Activated T-cell treated with anti-CD3 and anti-CD28 coated beads, Interleukin-2, amount 50 U/mL, for 72 hours (primary cell): Measurements from ENCODE around the gene SOCS3. TPM values are rescaled to one million over a fixed set of nuclear protein-coding genes. Genes with fewer than 3 reads are reported as not detected.
A peak's percentile ranks its signal among the peaks of the same experiment; 100 is the strongest.

Experiments
- ATAC-seq, 2 donors: fragments of 150-1000 bp; cut with Tn5 transposase; replicated peaks in 1 of 2; 2 replicates each; pipeline ENCODE4 v1.10.0; 2021; ENCODE audit warnings: moderate library complexity in 2 of 2, mild to moderate bottlenecking in 1 of 2
- DNase-seq, 2 donors: peaks; one replicate each; pipeline ENCODE4 v3.0.0; 2021 to 2022; ENCODE audit warnings: mixed read lengths in 1 of 2
- H3K27ac Mint-ChIP-seq: one replicate; pipeline ENCODE4 v1.8.0; 2022; ENCODE audit warnings: mild to moderate bottlenecking, moderate library complexity, mixed read lengths
- H3K27me3 Mint-ChIP-seq: one replicate; pipeline ENCODE4 v1.8.0; 2022; ENCODE audit warnings: low read depth, mixed read lengths
- H3K36me3 Mint-ChIP-seq, 2 donors: one replicate each; pipeline ENCODE4 v1.8.0; 2022; ENCODE audit warnings: mixed read lengths in 2 of 2, mild to moderate bottlenecking in 1 of 2; ENCODE audit not compliant: insufficient read depth in 2 of 2
- H3K4me1 Mint-ChIP-seq: one replicate; pipeline ENCODE4 v1.8.0; 2022; ENCODE audit warnings: low read depth, mixed read lengths
- H3K4me3 Mint-ChIP-seq, 2 donors: one replicate each; pipeline ENCODE4 v1.8.0; 2022; ENCODE audit warnings: mild to moderate bottlenecking in 2 of 2, mixed read lengths in 2 of 2, moderate library complexity in 2 of 2
- H3K9me3 Mint-ChIP-seq, 2 donors: one replicate each; pipeline ENCODE4 v1.8.0; 2022; ENCODE audit warnings: mixed read lengths in 2 of 2
- total RNA-seq, 2 donors: library from RNA; stranded (reverse); gene quantifications; one replicate each; pipeline ENCODE4 v1.2.3, GENCODE V29; 2022

The SOCS3 gene
- total RNA-seq, 2 donors from 2014 or later = 164 to 212 TPM

- peaks cover 89% of the 10 kb centered on the region for H3K4me1 Mint-ChIP-seq
- H3K4me3 Mint-ChIP-seq = no peak overlapping the region
- H3K36me3 Mint-ChIP-seq = no peaks in the 10 kb centered on the region
- DNase-seq = no peak
- H3K27ac Mint-ChIP-seq = no peak overlapping the region
- no peaks in the 10 kb centered on the region for H3K9me3 Mint-ChIP-seq
- H3K27me3 Mint-ChIP-seq = no peaks in the 10 kb centered on the region
- ATAC-seq = no peak
Observed at GRCh38 chr17:78347453-78347852, 12.4 kb downstream of the SOCS3 start.

- no peak for ATAC-seq
- Mint-ChIP-seq H3K36me3 (no peaks in the 10 kb centered on the region), H3K27ac (peak overlapping the region; percentile 33), H3K27me3 (no peaks in the 10 kb centered on the region), H3K4me1 (peaks cover 82% of the 10 kb centered on the region), H3K4me3 (no peak overlapping the region), H3K9me3 (no peaks in the 10 kb centered on the region)
- DNase-seq = no peak
Observed at GRCh38 chr17:78346605-78347250, 13.1 kb downstream of the SOCS3 start.

DNA sequence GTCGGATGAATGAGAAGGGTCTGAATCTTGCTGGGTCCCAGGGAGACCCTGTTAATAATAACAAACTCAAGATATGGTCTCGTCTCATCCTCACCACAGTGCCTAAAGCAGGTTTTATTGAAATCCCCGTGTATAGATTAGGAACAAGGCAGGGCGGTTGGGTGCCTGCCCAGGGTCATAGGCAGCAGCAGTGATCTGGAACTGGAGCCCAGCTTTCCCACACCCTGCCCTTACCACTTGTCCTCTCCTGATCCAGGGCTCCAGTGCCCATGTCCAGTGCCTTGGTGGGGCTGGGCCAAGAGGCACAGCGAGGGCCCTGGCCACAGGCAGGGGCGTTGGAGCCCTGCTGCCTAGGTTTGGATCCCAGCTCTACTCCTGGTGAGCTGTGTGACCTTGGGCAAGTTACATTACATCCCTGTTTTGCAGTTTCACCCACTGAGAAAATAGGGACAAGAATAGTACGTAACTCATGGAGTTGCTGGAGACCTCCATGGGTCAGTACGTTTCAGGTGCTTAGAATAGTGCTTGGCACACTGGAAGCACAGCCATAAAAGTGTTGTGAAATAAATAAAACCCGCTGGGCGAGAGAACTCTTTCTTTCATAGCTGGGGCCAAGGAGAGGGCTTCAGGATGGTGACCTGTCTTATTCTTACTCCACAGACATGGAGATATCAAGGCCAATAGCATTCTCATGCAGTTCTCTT, 13.9 kb downstream of the SOCS3 start:
- no peak overlapping the region for H3K27ac Mint-ChIP-seq
- no peaks in the 10 kb centered on the region for H3K27me3 Mint-ChIP-seq
- ATAC-seq (no peak), DNase-seq (no peak)
- H3K9me3 Mint-ChIP-seq = no peaks in the 10 kb centered on the region
- H3K4me3 Mint-ChIP-seq = no peak overlapping the region
- H3K4me1 Mint-ChIP-seq = peaks cover 81% of the 10 kb centered on the region
- H3K36me3 Mint-ChIP-seq = no peaks in the 10 kb centered on the region

GRCh38 chr17:78345172-78345571, 14.7 kb downstream of the SOCS3 start:
- no peak for DNase-seq
- H3K36me3 Mint-ChIP-seq = no peaks in the 10 kb centered on the region
- H3K4me1 Mint-ChIP-seq = peaks cover 81% of the 10 kb centered on the region
- H3K27me3 Mint-ChIP-seq = no peaks in the 10 kb centered on the region
- no peak overlapping the region for H3K4me3 Mint-ChIP-seq
- ATAC-seq = no peak
- peak overlapping the region; percentile 2 for H3K27ac Mint-ChIP-seq
- no peaks in the 10 kb centered on the region for H3K9me3 Mint-ChIP-seq

- H3K36me3 Mint-ChIP-seq = no peaks in the 10 kb centered on the region
- no peak overlapping the region for H3K27ac Mint-ChIP-seq
- no peaks in the 10 kb centered on the region for H3K27me3 Mint-ChIP-seq
- no peak for ATAC-seq
- no peaks in the 10 kb centered on the region for H3K9me3 Mint-ChIP-seq
- no peak for DNase-seq
- peak overlapping the region; percentile 60 to 63 for H3K4me3 Mint-ChIP-seq
- H3K4me1 Mint-ChIP-seq = peaks cover 81% of the 10 kb centered on the region
Observed at GRCh38 chr17:78344666-78345065, 15.2 kb downstream of the SOCS3 start.

GRCh38 chr17:78343543-78344201, 16.2 kb downstream of the SOCS3 start:
- Mint-ChIP-seq H3K4me3 (peak overlapping the region; percentile 82 to 89), H3K27ac (peak overlapping the region; percentile 79), H3K9me3 (no peaks in the 10 kb centered on the region), H3K36me3 (no peaks in the 10 kb centered on the region), H3K27me3 (no peaks in the 10 kb centered on the region), H3K4me1 (peaks cover 79% of the 10 kb centered on the region)
- ATAC-seq (peak; percentile 74 to 79), DNase-seq (peak; percentile 79 to 81)

GRCh38 chr17:78343187-78343542, 16.7 kb downstream of the SOCS3 start:
- Mint-ChIP-seq H3K4me1 (peaks cover 76% of the 10 kb centered on the region), H3K9me3 (no peaks in the 10 kb centered on the region), H3K4me3 (peak overlapping the region; percentile 82 to 89), H3K27me3 (no peaks in the 10 kb centered on the region), H3K27ac (peak overlapping the region; percentile 79), H3K36me3 (no peaks in the 10 kb centered on the region)
- ATAC-seq = peak; percentile 20 to 41
- peak; percentile 28 to 48 for DNase-seq

DNA sequence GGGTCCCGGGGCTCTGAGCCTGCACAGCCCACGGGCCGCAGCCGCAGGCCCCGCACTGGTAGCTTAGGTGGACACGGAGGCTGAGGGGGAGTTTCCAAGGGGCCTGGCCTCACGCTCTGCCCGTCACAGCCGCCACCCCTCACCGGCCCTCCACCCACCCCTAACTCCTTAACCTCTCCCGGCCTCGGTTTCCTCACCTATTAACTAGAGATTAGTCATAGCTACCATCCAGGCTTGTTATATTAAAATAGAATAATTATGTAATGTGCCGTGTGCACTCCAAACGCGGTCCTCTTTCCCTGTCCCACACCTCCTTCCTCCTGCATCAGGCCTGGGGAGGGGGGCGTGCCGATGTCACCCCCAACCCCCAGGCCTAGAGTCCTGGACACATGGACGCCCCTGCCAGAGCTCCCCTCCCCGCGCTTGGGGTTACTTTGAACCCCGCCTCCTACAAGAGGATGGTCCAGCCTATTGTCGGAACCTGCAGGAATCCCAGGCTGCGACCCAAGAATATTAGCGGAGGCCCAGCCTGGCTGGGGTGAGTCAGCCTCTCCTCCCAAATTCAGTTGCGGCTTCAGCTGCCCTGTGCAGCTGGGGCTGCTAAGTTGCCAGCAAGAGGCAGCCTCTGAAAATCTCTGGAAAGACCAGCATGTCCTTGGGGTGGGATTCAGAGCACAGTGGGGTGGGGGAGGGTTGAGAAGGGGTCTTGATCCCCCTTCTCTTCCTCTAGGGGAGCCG, 17.3 kb downstream of the SOCS3 start:
- Mint-ChIP-seq H3K36me3 (no peaks in the 10 kb centered on the region), H3K27ac (peak overlapping the region; percentile 79), H3K27me3 (no peaks in the 10 kb centered on the region), H3K4me1 (peaks cover 70% of the 10 kb centered on the region), H3K9me3 (no peaks in the 10 kb centered on the region), H3K4me3 (peak overlapping the region; percentile 82 to 89)
- DNase-seq (no peak), ATAC-seq (no peak)

- Mint-ChIP-seq H3K27ac (no peak overlapping the region), H3K27me3 (no peaks in the 10 kb centered on the region), H3K4me3 (peak overlapping the region; percentile 82 to 89), H3K36me3 (no peaks in the 10 kb centered on the region), H3K9me3 (no peaks in the 10 kb centered on the region), H3K4me1 (peaks cover 62% of the 10 kb centered on the region)
- DNase-seq (peak in 1 of 2 donors; percentile 52), ATAC-seq (peak; percentile 33 to 36)
Observed at GRCh38 chr17:78341559-78342448, 18.1 kb downstream of the SOCS3 start.

GRCh38 chr17:78340183-78340955, 19.5 kb downstream of the SOCS3 start:
- Mint-ChIP-seq H3K4me3 (peak overlapping the region; percentile 66 to 75), H3K36me3 (no peaks in the 10 kb centered on the region), H3K27ac (no peak overlapping the region), H3K4me1 (peaks cover 50% of the 10 kb centered on the region), H3K27me3 (no peaks in the 10 kb centered on the region), H3K9me3 (no peaks in the 10 kb centered on the region)
- no peak for ATAC-seq
- DNase-seq = no peak

DNA sequence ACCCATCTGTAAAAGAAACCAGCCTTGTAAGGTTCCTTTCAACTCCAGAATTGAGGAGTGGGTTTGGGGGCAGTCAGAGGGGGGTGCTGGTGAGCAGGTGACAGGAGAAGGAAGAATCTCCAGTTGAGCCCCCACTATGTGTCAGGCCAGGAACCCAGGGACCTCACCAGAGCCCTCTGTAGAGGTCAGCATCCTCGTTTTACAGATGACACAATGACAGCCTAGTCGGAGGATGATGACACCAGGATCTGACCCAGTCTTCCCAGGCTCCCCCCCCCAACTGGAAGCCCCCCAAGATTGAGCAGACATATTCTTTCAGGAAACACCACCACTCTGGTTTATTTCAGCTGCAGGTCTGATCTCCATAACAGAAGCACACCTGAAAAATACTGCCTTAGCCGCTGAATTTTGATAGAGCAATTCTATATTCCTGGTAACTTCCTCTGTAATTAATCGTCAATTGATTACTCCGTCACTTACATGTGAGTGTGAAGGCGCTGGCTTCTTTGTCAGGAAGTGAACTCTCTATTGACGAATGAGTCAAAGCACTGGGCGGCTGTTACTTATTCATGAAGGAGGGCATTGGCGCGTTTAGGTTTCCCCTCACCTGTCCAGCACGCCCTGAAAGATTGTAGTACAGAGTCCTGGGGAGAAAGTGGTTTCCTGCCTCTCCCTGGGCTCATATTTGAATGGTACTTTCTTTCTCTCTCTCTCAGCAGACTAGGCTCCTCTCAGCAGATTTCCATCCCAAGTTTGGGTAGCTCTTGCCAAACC, 21.2 kb downstream of the SOCS3 start:
- Mint-ChIP-seq H3K36me3 (no peaks in the 10 kb centered on the region), H3K27ac (peak overlapping the region; percentile 76), H3K4me3 (peak overlapping the region in 1 of 2 donors; percentile 39), H3K9me3 (no peaks in the 10 kb centered on the region), H3K4me1 (peaks cover 47% of the 10 kb centered on the region), H3K27me3 (no peaks in the 10 kb centered on the region)
- ATAC-seq (no peak), DNase-seq (no peak)
